Erythroblast (primary cell): ENCODE results near the gene NCAPD2.

Source experiments
- GATA1 ChIP-seq: IDR thresholded peaks from 2 replicates; pipeline ENCODE4 v1.6.1; 2011; ENCODE audit warnings: low read depth, mild to moderate bottlenecking, control low read depth, low read length, moderate library complexity
- POLR2A ChIP-seq: IDR thresholded peaks from 2 replicates; pipeline ENCODE4 v1.6.1; 2011; ENCODE audit warnings: mild to moderate bottlenecking, low read length

DNA sequence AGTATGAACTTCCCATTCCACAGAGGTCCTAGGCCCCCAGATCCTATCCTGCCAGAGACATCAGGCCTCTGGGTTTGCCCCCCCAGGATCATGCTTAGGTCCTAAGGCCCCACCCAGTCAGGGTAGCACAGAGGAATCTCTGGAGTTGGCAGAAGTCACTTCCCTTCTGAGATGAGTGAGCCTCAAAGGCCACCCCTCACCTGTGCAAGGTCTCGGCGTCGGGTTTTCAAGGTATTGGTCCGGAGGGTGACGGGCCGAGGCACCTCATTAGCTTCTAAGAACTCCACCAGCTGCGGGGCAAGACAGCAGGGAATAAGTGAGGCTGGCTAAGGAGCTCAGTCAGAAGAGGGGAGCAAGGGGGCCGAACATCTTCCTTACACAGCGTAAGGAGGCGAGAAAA lies 69.0 kb downstream of the NCAPD2 start:
- no peak for TF ChIP-seq POLR2A
- no peak for TF ChIP-seq GATA1
